H1 (cell line): ENCODE data around the gene AFTPH. TPM values are rescaled to one million over a fixed set of nuclear protein-coding genes. Genes with fewer than 3 reads are reported as not detected.

ENCODE experiments used
- CTCF ChIA-PET: fragments of 300-600 bp; sonication (Branson Sonifier 250); formaldehyde crosslinking; loops from one replicate; lab custom pipeline; 2021; ENCODE audit not compliant: partially characterized antibody; lab: Charles Lee
- POLR2A ChIA-PET: fragments of 300-600 bp; sonication (Branson Sonifier 250); formaldehyde crosslinking; loops from one replicate; lab custom pipeline; 2021; ENCODE audit warnings: inconsistent platforms; ENCODE audit not compliant: partially characterized antibody; lab: Charles Lee
- DNase-seq, 2 experiments: peaks; one replicate each; pipeline versions ENCODE4 v3.0.0 to v3.0.0-alpha.2; 2010 to 2022; ENCODE audit warnings: low spot score in 2 of 2, low read depth in 1 of 2, mixed read lengths in 1 of 2
- FAIRE-seq: peaks from 2 replicates; lab custom pipeline; 2011; peaks lifted over from hg19 to GRCh38; lab: Jason Lieb, UNC
- H2AFZ ChIP-seq: 2 replicates; pipeline ENCODE4 v1.8.1; 2012; ENCODE audit warnings: low read length, inconsistent platforms
- H2AK5ac ChIP-seq: 2 replicates; pipeline ENCODE4 v1.6.1; 2013; ENCODE audit warnings: low read depth, low read length
- H2BK120ac ChIP-seq: replicated peaks from 2 replicates; pipeline ENCODE3; 2013; ENCODE audit warnings: low read depth, low read length, inconsistent platforms
- H2BK12ac ChIP-seq: 2 replicates; pipeline ENCODE4 v1.6.1; 2013; ENCODE audit warnings: low read depth, low read length
- H2BK15ac ChIP-seq: 2 replicates; pipeline ENCODE4 v1.6.1; 2013; ENCODE audit warnings: low read length
- H2BK20ac ChIP-seq: 2 replicates; pipeline ENCODE4 v1.6.1; 2013; ENCODE audit warnings: low read length
- H2BK5ac ChIP-seq: 2 replicates; pipeline ENCODE4 v1.6.1; 2013; ENCODE audit warnings: low read depth, low read length
- H3K14ac ChIP-seq: 2 replicates; pipeline ENCODE4 v1.6.1; 2013; ENCODE audit warnings: inconsistent platforms; ENCODE audit not compliant: insufficient read length
- H3K18ac ChIP-seq: 2 replicates; pipeline ENCODE4 v1.6.1; 2013; ENCODE audit warnings: low read length; ENCODE audit errors: extremely low read depth
- H3K23ac ChIP-seq: 2 replicates; pipeline ENCODE4 v1.6.1; 2013; ENCODE audit warnings: inconsistent platforms; ENCODE audit not compliant: insufficient read length
- H3K23me2 ChIP-seq: 2 replicates; pipeline ENCODE4 v1.6.1; 2013; ENCODE audit warnings: low read depth, low read length
- H3K27ac ChIP-seq: 2 replicates; pipeline ENCODE4 v1.6.1; 2011; ENCODE audit warnings: low read depth, low read length, inconsistent platforms
- H3K27me3 ChIP-seq, 4 experiments: replicated peaks in 1 of 4; 1 replicate in 1 of 4; 2 replicates in 3 of 4; pipeline versions ENCODE4 v1.6.1 to v1.8.1; 2011 to 2013; ENCODE audit warnings: low read length in 3 of 4, mild to moderate bottlenecking in 3 of 4, inconsistent platforms in 2 of 4, mixed read lengths in 2 of 4, moderate library complexity in 1 of 4; ENCODE audit not compliant: control insufficient read depth in 3 of 4, insufficient read depth in 3 of 4; ENCODE audit errors: extremely low read depth in 1 of 4
- H3K36me3 ChIP-seq, 4 experiments: 2 replicates each; pipeline versions ENCODE4 v1.6.1 to v1.8.1; 2011 to 2013; ENCODE audit warnings: mild to moderate bottlenecking in 4 of 4, low read length in 3 of 4, moderate library complexity in 2 of 4, control low read depth in 1 of 4, inconsistent platforms in 1 of 4; ENCODE audit not compliant: insufficient read depth in 4 of 4, control insufficient read depth in 2 of 4
- H3K4ac ChIP-seq: replicated peaks from 2 replicates; pipeline ENCODE3; 2013; ENCODE audit warnings: low read length, low read depth, mixed read lengths, inconsistent platforms; ENCODE audit not compliant: insufficient read length
- H3K4me1 ChIP-seq, 4 experiments: replicated peaks in 1 of 4; 1 replicate in 1 of 4; 2 replicates in 3 of 4; pipeline versions ENCODE4 v1.6.1 to v1.8.1; 2011 to 2013; ENCODE audit warnings: low read length in 3 of 4, inconsistent platforms in 2 of 4, mixed read lengths in 1 of 4; ENCODE audit not compliant: insufficient read depth in 4 of 4, control insufficient read depth in 3 of 4
- H3K4me2 ChIP-seq, 2 experiments: 2 replicates each; pipeline versions ENCODE4 v1.6.1 to v1.8.1; 2011 to 2013; ENCODE audit warnings: low read depth in 2 of 2, low read length in 2 of 2, control low read depth in 1 of 2, inconsistent platforms in 1 of 2, mild to moderate bottlenecking in 1 of 2; ENCODE audit not compliant: insufficient read depth in 1 of 2
- H3K4me3 ChIP-seq, 4 experiments: fragments of 200-600, 300-600 bp in 1 of 4; sonication (generic), shearing (Covaris generic), sonication (Bioruptor Twin) in 1 of 4; 2 replicates each; pipeline versions ENCODE4 v1.5.1 to v1.8.1; 2011 to 2016; ENCODE audit warnings: low read length in 4 of 4, low read depth in 3 of 4, control low read depth in 2 of 4, inconsistent platforms in 2 of 4, mild to moderate bottlenecking in 2 of 4, mixed read lengths in 1 of 4, moderate library complexity in 1 of 4; ENCODE audit not compliant: insufficient read depth in 2 of 4; ENCODE audit errors: extremely low read depth in 1 of 4
- H3K56ac ChIP-seq: replicated peaks from 2 replicates; pipeline ENCODE3; 2013; ENCODE audit warnings: low read depth, mild to moderate bottlenecking, mixed read lengths, low read length, inconsistent platforms; ENCODE audit not compliant: insufficient read length
- H3K79me1 ChIP-seq: 2 replicates; pipeline ENCODE4 v1.6.1; 2013; ENCODE audit warnings: low read depth, low read length, control low read depth
- H3K79me2 ChIP-seq, 2 experiments: 2 replicates each; pipeline versions ENCODE4 v1.6.1 to v1.8.1; 2012 to 2013; ENCODE audit warnings: low read length in 2 of 2, mild to moderate bottlenecking in 2 of 2, inconsistent platforms in 1 of 2; ENCODE audit not compliant: insufficient read depth in 2 of 2, control insufficient read depth in 1 of 2
- H3K9ac ChIP-seq, 4 experiments: replicated peaks in 1 of 4; 1 replicate in 1 of 4; 2 replicates in 3 of 4; pipeline versions ENCODE4 v1.6.1 to v1.8.1; 2011 to 2013; ENCODE audit warnings: low read depth in 3 of 4, low read length in 3 of 4, control low read depth in 2 of 4, mild to moderate bottlenecking in 2 of 4, moderate library complexity in 2 of 4, inconsistent platforms in 1 of 4; ENCODE audit errors: extremely low read depth in 1 of 4
- H3K9me3 ChIP-seq, 2 experiments: 2 replicates each; pipeline versions ENCODE4 v1.6.1 to v1.8.1; 2012 to 2013; ENCODE audit warnings: mild to moderate bottlenecking in 2 of 2, moderate library complexity in 2 of 2, control low read depth in 1 of 2, inconsistent platforms in 1 of 2, low read depth in 1 of 2, low read length in 1 of 2, mixed read lengths in 1 of 2; ENCODE audit not compliant: insufficient read depth in 2 of 2
- H4K20me1 ChIP-seq, 2 experiments: replicated peaks in 1 of 2; 2 replicates each; pipeline versions ENCODE3 to v1.8.1; 2011 to 2013; ENCODE audit warnings: inconsistent platforms in 2 of 2, low read length in 2 of 2, mild to moderate bottlenecking in 1 of 2; ENCODE audit not compliant: insufficient read depth in 2 of 2, control insufficient read depth in 1 of 2
- H4K5ac ChIP-seq: 2 replicates; pipeline ENCODE4 v1.6.1; 2013; ENCODE audit warnings: low read length, low read depth, mixed read lengths, inconsistent platforms; ENCODE audit not compliant: insufficient read length
- H4K8ac ChIP-seq: 2 replicates; pipeline ENCODE4 v1.8.0; 2013; ENCODE audit warnings: mild to moderate bottlenecking, moderate library complexity, low read length, inconsistent platforms; ENCODE audit not compliant: insufficient read depth; ENCODE audit errors: extremely low read depth
- H4K91ac ChIP-seq: replicated peaks from 2 replicates; pipeline ENCODE3; 2013; ENCODE audit warnings: low read length, mixed read lengths, inconsistent platforms; ENCODE audit not compliant: insufficient read length
- BCL11A ChIP-seq, 2 experiments: IDR thresholded peaks; one replicate each; pipeline ENCODE4 v1.6.1; 2011; ENCODE audit warnings: low read depth in 2 of 2, low read length in 2 of 2, mild to moderate bottlenecking in 2 of 2
- CHD1 ChIP-seq: IDR thresholded peaks from 2 replicates; pipeline ENCODE4 v1.6.1; 2012; ENCODE audit warnings: low read depth, low read length, improper control_type of control experiment
- CREB1 ChIP-seq: IDR thresholded peaks from 2 replicates; pipeline ENCODE4 v1.6.1; 2012; ENCODE audit warnings: inconsistent platforms
- E2F6 ChIP-seq: IDR thresholded peaks from 2 replicates; pipeline ENCODE4 v1.6.1; 2012; ENCODE audit warnings: inconsistent platforms
- EZH2 ChIP-seq: fragments of 200-600 bp; sonication (generic); IDR thresholded peaks from 2 replicates; pipeline ENCODE4 v1.7.1; 2012; ENCODE audit warnings: low read depth, mild to moderate bottlenecking, moderate library complexity, low read length, inconsistent platforms; ENCODE audit not compliant: severe bottlenecking
- GABPA ChIP-seq: IDR thresholded peaks from 2 replicates; pipeline ENCODE4 v1.6.1; 2011; ENCODE audit warnings: mild to moderate bottlenecking, low read length, moderate library complexity, borderline replicate concordance; ENCODE audit not compliant: insufficient read depth
- NANOG ChIP-seq: IDR thresholded peaks from 2 replicates; pipeline ENCODE4 v1.6.1; 2011; ENCODE audit warnings: low read length, low read depth, mild to moderate bottlenecking, inconsistent platforms; ENCODE audit not compliant: insufficient read depth, poor library complexity, severe bottlenecking
- RXRA ChIP-seq: IDR thresholded peaks from 2 replicates; pipeline ENCODE4 v1.6.1; 2011; ENCODE audit warnings: low read depth, mild to moderate bottlenecking, low read length, moderate library complexity; ENCODE audit not compliant: insufficient read depth
- SIN3A ChIP-seq, 2 experiments: IDR thresholded peaks in 1 of 2; conservative IDR thresholded peaks in 1 of 2; 2 replicates each; pipeline ENCODE4 v1.6.1; 2011 to 2012; ENCODE audit warnings: low read length in 2 of 2, improper control_type of control experiment in 1 of 2, low read depth in 1 of 2, mild to moderate bottlenecking in 1 of 2
- ZNF274 ChIP-seq: IDR thresholded peaks from 2 replicates; pipeline ENCODE4 v1.7.0; 2012; ENCODE audit warnings: low read length, borderline replicate concordance; ENCODE audit errors: extremely low read depth
- WGBS, 2 experiments: shearing (Covaris generic) in 1 of 2; methylation state at CpG; one replicate each; pipeline versions ENCODE4 v1.1.6 to v1.1.7; 2013 to 2015; ENCODE audit warnings: low lambda C conversion rate in 2 of 2, mixed read lengths in 2 of 2, inconsistent platforms in 1 of 2, low coverage in 1 of 2, missing lambda C conversion rate in 1 of 2; ENCODE audit not compliant: insufficient replicate concordance in 2 of 2, insufficient coverage in 1 of 2, insufficient read length in 1 of 2; ENCODE audit errors: extremely low coverage in 1 of 2, missing lambda C conversion rate in 1 of 2; 5-methylcytosine and 5-hydroxymethylcytosine counted together
- polyA plus RNA-seq, 7 experiments: library from polyadenylated mRNA; depleted of rRNA in 3 of 7; stranded (reverse) in 5 of 7; unstranded in 2 of 7; fragments of >200 nt in 5 of 7; fragments of 200-250 nt in 2 of 7; gene quantifications; 1 replicate in 5 of 7; 2 replicates in 1 of 7; 4 replicates in 1 of 7; pipeline versions ENCODE4 v1.2.1 to v1.2.3, GENCODE V29; 2011 to 2013; ENCODE audit warnings: missing spikeins in 2 of 7, mixed read lengths in 2 of 7
- total RNA-seq: library from RNA; stranded (reverse); fragmentation: NEBNext Ultra II Directional; extraction: Animal tissue kit (Norgen Biotek cat#: 25700); gene quantifications from 2 replicates; pipeline ENCODE4 v1.2.1, GENCODE V29; 2021

AFTPH gene
- total and polyA plus RNA-seq, 2 of the 8 experiments (the other 6 are each of a cell fraction or from before 2014, with no cell fraction given), result 7.3 to 15.0 TPM

- Histone ChIP-seq H3K14ac (no peak overlapping the region), H3K4me2 (no peak overlapping the region), H3K9me3 (no peaks in the 10 kb centered on the region), H3K23ac (no peak overlapping the region), H4K5ac (no peak overlapping the region), H4K8ac (no peak overlapping the region), H2BK5ac (no peak overlapping the region), H3K36me3 (peaks cover 0 to 13% (median 0%) of the 10 kb centered on the region in 4 experiments; a peak in 3 of 8 replicates), H2AFZ (no peak overlapping the region), H2BK20ac (no peak overlapping the region), H2BK15ac (no peak overlapping the region), H3K4me3 (no peak overlapping the region), H3K79me1 (peaks cover 5% of the 10 kb centered on the region), H4K20me1 (peaks cover 5 to 6% of the 10 kb centered on the region in 2 experiments), H3K79me2 (peaks cover 0 to 3% of the 10 kb centered on the region in 2 experiments; a peak in 1 of 4 replicates), H3K23me2 (no peaks in the 10 kb centered on the region), H3K27ac (no peak overlapping the region), H3K27me3 (peaks cover 2 to 14% (median 6%) of the 10 kb centered on the region in 4 experiments; a peak in 6 of 7 replicates), H2BK120ac (no peak overlapping the region)
- WGBS, 2 experiments, result 90% methylated on average over 5 of the region's 5 CpGs; no CpG with 5 or more reads in 1 of the 2 experiments
- no peak for DNase-seq
- TF ChIP-seq RXRA (no peak), EZH2 (no peak), ZNF274 (no peak), CREB1 (no peak), NANOG (no peak), CHD1 (no peak), E2F6 (no peak), SIN3A (conservative IDR thresholded peaks at IDR 0.05 in 1 of 2, IDR thresholded peaks at IDR 0.05 in 1 of 2; ENCODE audit: low read depth in 1 of 2, low read length in 2 of 2) (no peak), BCL11A (IDR thresholded peaks at IDR 0.05; ENCODE audit: low read depth in 2 of 2, low read length in 2 of 2) (no peak), GABPA (no peak)
- TF ChIP-seq, all 59 proteins: peak for 0
- no peak overlapping the region for H3K4ac ChIP-seq
- ChIA-PET POLR2A (no interaction called here), CTCF (interaction anchor here (27.4 kb wide), 1 partner anchor 16 kb away, joined by 389 read pairs; no protein-coding TSS in a partner anchor)
- H3K18ac ChIP-seq, result no peak overlapping the region
- H3K9ac ChIP-seq, result no peak overlapping the region
- no peak overlapping the region for H3K56ac ChIP-seq
- H2BK12ac ChIP-seq, result no peak overlapping the region
- H3K4me1 ChIP-seq, result peaks cover 0 to 19% (median 10%) of the 10 kb centered on the region in 4 experiments; a peak in 4 of 7 replicates
- no peak overlapping the region for H2AK5ac ChIP-seq
- FAIRE-seq, result no peak
- H4K91ac ChIP-seq, result no peak overlapping the region
Measured at GRCh38 chr2:64637931-64638330, 113.8 kb downstream of the AFTPH start.
